IPS-18c (cell line): ENCODE measurements around the gene PRR13.
"Not testable (repeated sequence)": the region's sequence is repeated elsewhere in the genome, so short reads cannot be mapped to it uniquely, and the experiment has no call there.

Experiments used
- H3K4me3 ChIP-seq: 2 replicates; pipeline ENCODE4 v1.7.0; 2013; ENCODE audit warnings: low read depth, mild to moderate bottlenecking, low read length, moderate library complexity; ENCODE audit not compliant: insufficient read depth
- H3K9me3 ChIP-seq: one replicate; pipeline ENCODE4 v1.6.1; 2013; ENCODE audit warnings: mild to moderate bottlenecking, low read length, moderate library complexity; ENCODE audit not compliant: control insufficient read depth, insufficient read depth

The PRR13 gene

GRCh38 chr12:53462935-53463334 is 21.4 kb downstream of the PRR13 start:
- Histone ChIP-seq H3K9me3 (no peaks in the 10 kb centered on the region), H3K4me3 (no peak overlapping the region)

- no peaks in the 10 kb centered on the region for H3K9me3 ChIP-seq
- H3K4me3 ChIP-seq, result no peak overlapping the region
Measured at GRCh38 chr12:53463802-53464560, 22.4 kb downstream of the PRR13 start.

- no peak overlapping the region for H3K4me3 ChIP-seq
- H3K9me3 ChIP-seq, result no peaks in the 10 kb centered on the region
Measured at GRCh38 chr12:53464685-53465418, 23.3 kb downstream of the PRR13 start.

GRCh38 chr12:53465679-53466078 is 24.1 kb downstream of the PRR13 start:
- H3K9me3 ChIP-seq, result no peaks in the 10 kb centered on the region
- no peak overlapping the region for H3K4me3 ChIP-seq

- H3K9me3 ChIP-seq, result no peaks in the 10 kb centered on the region
Measured at GRCh38 chr12:53466640-53467039, 25.1 kb downstream of the PRR13 start.

GRCh38 chr12:53467082-53467481 is 25.5 kb downstream of the PRR13 start:
- Histone ChIP-seq H3K9me3 (no peaks in the 10 kb centered on the region), H3K4me3 (no peak overlapping the region)

More at GRCh38 chr12:53466640-53467039, 25.1 kb downstream of the PRR13 start:
- H3K4me3 ChIP-seq, result no peak overlapping the region

- H3K4me3 ChIP-seq, result no peak overlapping the region
Measured at GRCh38 chr12:53467880-53468279, 26.3 kb downstream of the PRR13 start.

GRCh38 chr12:53468282-53468681 is 26.7 kb downstream of the PRR13 start:
- Histone ChIP-seq H3K4me3 (no peak overlapping the region), H3K9me3 (no peaks in the 10 kb centered on the region)

More at GRCh38 chr12:53467880-53468279, 26.3 kb downstream of the PRR13 start:
- H3K9me3 ChIP-seq, result no peaks in the 10 kb centered on the region

- no peak overlapping the region for H3K4me3 ChIP-seq
- H3K9me3 ChIP-seq, result no peaks in the 10 kb centered on the region
Measured at GRCh38 chr12:53472056-53472582, 30.6 kb downstream of the PRR13 start.

GRCh38 chr12:53474077-53474476 is 32.5 kb downstream of the PRR13 start:
- Histone ChIP-seq H3K4me3 (no peak overlapping the region), H3K9me3 (no peaks in the 10 kb centered on the region)

GRCh38 chr12:53474819-53475218 is 33.3 kb downstream of the PRR13 start:
- Histone ChIP-seq H3K4me3 (no peak overlapping the region), H3K9me3 (no peaks in the 10 kb centered on the region)

- Histone ChIP-seq H3K4me3 (no peak overlapping the region), H3K9me3 (no peaks in the 10 kb centered on the region)
Measured at GRCh38 chr12:53476769-53477209, 35.3 kb downstream of the PRR13 start.

- Histone ChIP-seq H3K4me3 (no peak overlapping the region), H3K9me3 (no peaks in the 10 kb centered on the region)
Measured at GRCh38 chr12:53478865-53479264, 37.3 kb downstream of the PRR13 start.

GRCh38 chr12:53479331-53479730 is 37.8 kb downstream of the PRR13 start:
- H3K4me3 ChIP-seq, result no peak overlapping the region
- no peaks in the 10 kb centered on the region for H3K9me3 ChIP-seq

GRCh38 chr12:53480491-53481442 is 39.2 kb downstream of the PRR13 start:
- no peak overlapping the region for H3K4me3 ChIP-seq
- no peaks in the 10 kb centered on the region for H3K9me3 ChIP-seq

- not testable (repeated sequence) for H3K4me3 ChIP-seq, H3K9me3 ChIP-seq
Measured at GRCh38 chr12:53481458-53481857, 39.9 kb downstream of the PRR13 start.

- H3K9me3 ChIP-seq, result no peaks in the 10 kb centered on the region
- H3K4me3 ChIP-seq, result no peak overlapping the region
Measured at GRCh38 chr12:53481939-53482586, 40.5 kb downstream of the PRR13 start.
